Right forelimb (tissue), 1 donor: ENCODE data around the gene SLC25A23.

Source experiments
- DNase-seq: peaks from one replicate; pipeline ENCODE4 v3.0.0-alpha.2; 2018

SLC25A23 gene

GRCh38 chr19:6396305-6396704, 63.3 kb downstream of the SLC25A23 start:
- no peak for DNase-seq

GRCh38 chr19:6394831-6395230, 64.8 kb downstream of the SLC25A23 start:
- no peak for DNase-seq

GRCh38 chr19:6393983-6394412, 65.6 kb downstream of the SLC25A23 start:
- no peak for DNase-seq

- DNase-seq, result peak; percentile 98
These were observed 66.3 kb downstream of the SLC25A23 start, which contains the start of gene GTF2F1 for GRCh38 chr19:6393074-6393982. Gene GTF2F1, minus strand, starts transcription at chr19:6393164. Its CDS starts 169 bp downstream, at chr19:6392995.

- no peak for DNase-seq
These were observed 67.1 kb downstream of the SLC25A23 start for GRCh38 chr19:6392221-6393073.
